T-helper 1 cell treated with Interleukin-12 subunit alpha and Interleukin-12 subunit beta and Interleukin-4 antibody, amounts not matched to agents 30 μg/mL and 1 μg/mL, for 36 hours (primary cell): ENCODE results near the gene CLPX.
A peak's percentile ranks its signal among the peaks of the same experiment; 100 is the strongest.
"Not testable (repeated sequence)": the region's sequence is repeated elsewhere in the genome, so short reads cannot be mapped to it uniquely, and the experiment has no call there.

Experiments
- H3K27ac Mint-ChIP-seq: one replicate; pipeline ENCODE4 v1.8.0; 2021; ENCODE audit warnings: mild to moderate bottlenecking, mixed read lengths
- H3K27me3 Mint-ChIP-seq: one replicate; pipeline ENCODE4 v1.8.0; 2021; ENCODE audit warnings: low read depth, mixed read lengths
- H3K36me3 Mint-ChIP-seq: one replicate; pipeline ENCODE4 v1.8.0; 2021; ENCODE audit warnings: low read depth, mixed read lengths
- H3K4me1 Mint-ChIP-seq: one replicate; pipeline ENCODE4 v1.8.0; 2021; ENCODE audit warnings: low read depth, mixed read lengths
- H3K4me3 Mint-ChIP-seq: one replicate; pipeline ENCODE4 v1.8.0; 2021; ENCODE audit warnings: mild to moderate bottlenecking, moderate library complexity, mixed read lengths
- H3K9me3 Mint-ChIP-seq: one replicate; pipeline ENCODE4 v1.8.0; 2021; ENCODE audit warnings: mixed read lengths

The CLPX gene

GRCh38 chr15:65165875-65166274 lies 19.3 kb downstream of the CLPX start:
- Mint-ChIP-seq H3K27me3 (no peaks in the 10 kb centered on the region), H3K9me3 (no peaks in the 10 kb centered on the region), H3K4me1 (peaks cover 2% of the 10 kb centered on the region), H3K36me3 (peaks cover 11% of the 10 kb centered on the region), H3K27ac (no peak overlapping the region), H3K4me3 (no peak overlapping the region)

- Mint-ChIP-seq H3K4me3 (no peak overlapping the region), H3K27me3 (no peaks in the 10 kb centered on the region), H3K27ac (no peak overlapping the region), H3K36me3 (peaks cover 11% of the 10 kb centered on the region), H3K4me1 (peaks cover 4% of the 10 kb centered on the region), H3K9me3 (no peaks in the 10 kb centered on the region)
These were observed 21.0 kb downstream of the CLPX start for GRCh38 chr15:65164139-65164538.

GRCh38 chr15:65163041-65163440 lies 22.1 kb downstream of the CLPX start:
- peaks cover 4% of the 10 kb centered on the region for H3K4me1 Mint-ChIP-seq
- H3K4me3 Mint-ChIP-seq, result no peak overlapping the region
- H3K36me3 Mint-ChIP-seq, result peaks cover 11% of the 10 kb centered on the region
- no peaks in the 10 kb centered on the region for H3K9me3 Mint-ChIP-seq
- no peak overlapping the region for H3K27ac Mint-ChIP-seq
- no peaks in the 10 kb centered on the region for H3K27me3 Mint-ChIP-seq

- Mint-ChIP-seq H3K27me3 (no peaks in the 10 kb centered on the region), H3K9me3 (no peaks in the 10 kb centered on the region), H3K4me1 (peaks cover 4% of the 10 kb centered on the region), H3K4me3 (no peak overlapping the region), H3K36me3 (peaks cover 23% of the 10 kb centered on the region), H3K27ac (no peak overlapping the region)
These were observed 28.4 kb downstream of the CLPX start for GRCh38 chr15:65156692-65157091.

- peaks cover 2% of the 10 kb centered on the region for H3K4me1 Mint-ChIP-seq
- no peak overlapping the region for H3K27ac Mint-ChIP-seq
- H3K27me3 Mint-ChIP-seq, result no peaks in the 10 kb centered on the region
- H3K4me3 Mint-ChIP-seq, result no peak overlapping the region
- peaks cover 28% of the 10 kb centered on the region for H3K36me3 Mint-ChIP-seq
- no peaks in the 10 kb centered on the region for H3K9me3 Mint-ChIP-seq
These were observed 30.4 kb downstream of the CLPX start for GRCh38 chr15:65154720-65155119.

- no peak overlapping the region for H3K4me3 Mint-ChIP-seq
- peaks cover 2% of the 10 kb centered on the region for H3K4me1 Mint-ChIP-seq
- H3K9me3 Mint-ChIP-seq, result no peaks in the 10 kb centered on the region
- no peaks in the 10 kb centered on the region for H3K27me3 Mint-ChIP-seq
- H3K36me3 Mint-ChIP-seq, result peaks cover 12% of the 10 kb centered on the region
- H3K27ac Mint-ChIP-seq, result no peak overlapping the region
These were observed 37.2 kb downstream of the CLPX start for GRCh38 chr15:65147902-65148301.

- Mint-ChIP-seq H3K4me3 (no peak overlapping the region), H3K27ac (no peak overlapping the region), H3K36me3 (peaks cover 8% of the 10 kb centered on the region), H3K27me3 (no peaks in the 10 kb centered on the region), H3K4me1 (no peaks in the 10 kb centered on the region), H3K9me3 (no peaks in the 10 kb centered on the region)
These were observed 38.7 kb downstream of the CLPX start for GRCh38 chr15:65146438-65146837.

GRCh38 chr15:65138631-65139030 lies 46.5 kb downstream of the CLPX start:
- not testable (repeated sequence) for H3K4me3 Mint-ChIP-seq

GRCh38 chr15:65137893-65138292 lies 47.2 kb downstream of the CLPX start:
- H3K9me3 Mint-ChIP-seq, H3K4me1 Mint-ChIP-seq, H3K36me3 Mint-ChIP-seq, H3K27me3 Mint-ChIP-seq, H3K4me3 Mint-ChIP-seq, H3K27ac Mint-ChIP-seq: not testable (repeated sequence)

More at GRCh38 chr15:65138631-65139030, 46.5 kb downstream of the CLPX start:
- H3K9me3 Mint-ChIP-seq, H3K4me1 Mint-ChIP-seq, H3K27me3 Mint-ChIP-seq, H3K27ac Mint-ChIP-seq, H3K36me3 Mint-ChIP-seq: not testable (repeated sequence)

- not testable (repeated sequence) for H3K9me3 Mint-ChIP-seq, H3K27ac Mint-ChIP-seq, H3K4me1 Mint-ChIP-seq, H3K27me3 Mint-ChIP-seq, H3K36me3 Mint-ChIP-seq, H3K4me3 Mint-ChIP-seq
These were observed 48.1 kb downstream of the CLPX start for GRCh38 chr15:65137089-65137488.

- H3K4me1 Mint-ChIP-seq, result peaks cover 14% of the 10 kb centered on the region
- peak overlapping the region; percentile 91 for H3K4me3 Mint-ChIP-seq
- H3K9me3 Mint-ChIP-seq, result peaks cover 9% of the 10 kb centered on the region
- H3K27ac Mint-ChIP-seq, result no peak overlapping the region
- peaks cover 8% of the 10 kb centered on the region for H3K36me3 Mint-ChIP-seq
- H3K27me3 Mint-ChIP-seq, result no peaks in the 10 kb centered on the region
These were observed 50.6 kb downstream of the CLPX start for GRCh38 chr15:65134538-65134937.

GRCh38 chr15:65133548-65134200 lies 51.5 kb downstream of the CLPX start, which contains the start of gene PDCD7:
PDCD7 (minus strand) TSS chr15:65133808; CDS start chr15:65133781, 27 bp downstream.
- H3K36me3 Mint-ChIP-seq, result peaks cover 12% of the 10 kb centered on the region
- H3K4me3 Mint-ChIP-seq, result peak within 1 kb of the TSS; percentile 91
- peaks cover 9% of the 10 kb centered on the region for H3K9me3 Mint-ChIP-seq
- H3K27me3 Mint-ChIP-seq, result no peaks in the 10 kb centered on the region
- peak within 1 kb of the TSS; percentile 92 for H3K27ac Mint-ChIP-seq
- H3K4me1 Mint-ChIP-seq, result peaks cover 17% of the 10 kb centered on the region

- H3K9me3 Mint-ChIP-seq, result peaks cover 9% of the 10 kb centered on the region
These were observed 52.1 kb downstream of the CLPX start for GRCh38 chr15:65132878-65133547.

GRCh38 chr15:65130941-65131340 lies 54.2 kb downstream of the CLPX start:
- H3K27me3 Mint-ChIP-seq, result no peaks in the 10 kb centered on the region
- H3K4me1 Mint-ChIP-seq, result peaks cover 21% of the 10 kb centered on the region
- H3K27ac Mint-ChIP-seq, result peak overlapping the region; percentile 39
- H3K36me3 Mint-ChIP-seq, result peaks cover 27% of the 10 kb centered on the region
- H3K4me3 Mint-ChIP-seq, result no peak overlapping the region
- no peaks in the 10 kb centered on the region for H3K9me3 Mint-ChIP-seq

More at GRCh38 chr15:65132878-65133547, 52.1 kb downstream of the CLPX start:
- H3K27me3 Mint-ChIP-seq, result no peaks in the 10 kb centered on the region
- peak overlapping the region; percentile 79 for H3K27ac Mint-ChIP-seq
- H3K36me3 Mint-ChIP-seq, result peaks cover 18% of the 10 kb centered on the region
- H3K4me3 Mint-ChIP-seq, result peak overlapping the region; percentile 87
- H3K4me1 Mint-ChIP-seq, result peaks cover 17% of the 10 kb centered on the region

- Mint-ChIP-seq H3K27ac (no peak overlapping the region), H3K4me3 (no peak overlapping the region), H3K36me3 (peaks cover 33% of the 10 kb centered on the region)
These were observed 69.6 kb downstream of the CLPX start for GRCh38 chr15:65115542-65115941.

More at GRCh38 chr15:65115542-65115941, 69.6 kb downstream of the CLPX start:
- Mint-ChIP-seq H3K4me1 (no peaks in the 10 kb centered on the region), H3K9me3 (no peaks in the 10 kb centered on the region), H3K27me3 (no peaks in the 10 kb centered on the region)
